Measurements from ENCODE around the gene GNPAT. TPM values are rescaled to one million over a fixed set of nuclear protein-coding genes. Genes with fewer than 3 reads are reported as not detected.

GNPAT gene
- total and polyA plus RNA-seq, 2 of the 4 experiments (the other 2 are of a cell fraction), result 17.2 to 36.0 TPM

- H2BK20ac ChIP-seq (ENCODE audit: low read depth, low read length), result no peak overlapping the region
- DNase-seq (no peak), ATAC-seq (ENCODE audit: low read depth) (no peak)
- no peak overlapping the region for H4K8ac ChIP-seq (ENCODE audit: low read depth in 2 of 2, low read length in 2 of 2)
- no peak overlapping the region for H3K23ac ChIP-seq (ENCODE audit: low read depth, low read length)
- H2AK5ac ChIP-seq (ENCODE audit: low read depth, low read length), result no peak overlapping the region
- H3K4me1 ChIP-seq (ENCODE audit: control insufficient read depth, insufficient read depth, low read length), result no peaks in the 10 kb centered on the region
- no peaks in the 10 kb centered on the region for H3K9me3 ChIP-seq (ENCODE audit: control insufficient read depth, insufficient read depth, low read length)
- H4K5ac ChIP-seq (ENCODE audit: low read depth, low read length), result no peak overlapping the region
- intact Hi-C loops (cut with micrococcal nuclease), result no loop called here
- no peak for TF ChIP-seq SMC3 (IDR thresholded peaks at IDR 0.05; ENCODE audit: low read depth, low read length)
- TF ChIP-seq RCOR1 (IDR thresholded peaks at IDR 0.05; ENCODE audit: insufficient replicate concordance, low read length), result no peak
- TF ChIP-seq BHLHE40 (IDR thresholded peaks at IDR 0.05; ENCODE audit: low read depth, low read length), result no peak
- TF ChIP-seq MAFK (IDR thresholded peaks at IDR 0.05; ENCODE audit: low read depth, low read length), result no peak
- TF ChIP-seq CHD1 (IDR thresholded peaks at IDR 0.05; ENCODE audit: low read depth, low read length), result no peak
- no peak for TF ChIP-seq CEBPB (IDR thresholded peaks at IDR 0.05; ENCODE audit: low read depth, low read length)
- TF ChIP-seq, protein P1, sequence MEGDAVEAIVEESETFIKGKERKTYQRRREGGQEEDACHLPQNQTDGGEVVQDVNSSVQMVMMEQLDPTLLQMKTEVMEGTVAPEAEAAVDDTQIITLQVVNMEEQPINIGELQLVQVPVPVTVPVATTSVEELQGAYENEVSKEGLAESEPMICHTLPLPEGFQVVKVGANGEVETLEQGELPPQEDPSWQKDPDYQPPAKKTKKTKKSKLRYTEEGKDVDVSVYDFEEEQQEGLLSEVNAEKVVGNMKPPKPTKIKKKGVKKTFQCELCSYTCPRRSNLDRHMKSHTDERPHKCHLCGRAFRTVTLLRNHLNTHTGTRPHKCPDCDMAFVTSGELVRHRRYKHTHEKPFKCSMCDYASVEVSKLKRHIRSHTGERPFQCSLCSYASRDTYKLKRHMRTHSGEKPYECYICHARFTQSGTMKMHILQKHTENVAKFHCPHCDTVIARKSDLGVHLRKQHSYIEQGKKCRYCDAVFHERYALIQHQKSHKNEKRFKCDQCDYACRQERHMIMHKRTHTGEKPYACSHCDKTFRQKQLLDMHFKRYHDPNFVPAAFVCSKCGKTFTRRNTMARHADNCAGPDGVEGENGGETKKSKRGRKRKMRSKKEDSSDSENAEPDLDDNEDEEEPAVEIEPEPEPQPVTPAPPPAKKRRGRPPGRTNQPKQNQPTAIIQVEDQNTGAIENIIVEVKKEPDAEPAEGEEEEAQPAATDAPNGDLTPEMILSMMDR (conservative IDR thresholded peaks at IDR 0.05; ENCODE audit: low read depth, low read length), result no peak
- TF ChIP-seq RAD21 (IDR thresholded peaks at IDR 0.05; ENCODE audit: low read length), result no peak
- TF ChIP-seq, protein P2, sequence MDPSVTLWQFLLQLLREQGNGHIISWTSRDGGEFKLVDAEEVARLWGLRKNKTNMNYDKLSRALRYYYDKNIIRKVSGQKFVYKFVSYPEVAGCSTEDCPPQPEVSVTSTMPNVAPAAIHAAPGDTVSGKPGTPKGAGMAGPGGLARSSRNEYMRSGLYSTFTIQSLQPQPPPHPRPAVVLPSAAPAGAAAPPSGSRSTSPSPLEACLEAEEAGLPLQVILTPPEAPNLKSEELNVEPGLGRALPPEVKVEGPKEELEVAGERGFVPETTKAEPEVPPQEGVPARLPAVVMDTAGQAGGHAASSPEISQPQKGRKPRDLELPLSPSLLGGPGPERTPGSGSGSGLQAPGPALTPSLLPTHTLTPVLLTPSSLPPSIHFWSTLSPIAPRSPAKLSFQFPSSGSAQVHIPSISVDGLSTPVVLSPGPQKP (IDR thresholded peaks at IDR 0.05; ENCODE audit: borderline replicate concordance, low read depth, low read length), result no peak
- TF ChIP-seq, protein P3, sequence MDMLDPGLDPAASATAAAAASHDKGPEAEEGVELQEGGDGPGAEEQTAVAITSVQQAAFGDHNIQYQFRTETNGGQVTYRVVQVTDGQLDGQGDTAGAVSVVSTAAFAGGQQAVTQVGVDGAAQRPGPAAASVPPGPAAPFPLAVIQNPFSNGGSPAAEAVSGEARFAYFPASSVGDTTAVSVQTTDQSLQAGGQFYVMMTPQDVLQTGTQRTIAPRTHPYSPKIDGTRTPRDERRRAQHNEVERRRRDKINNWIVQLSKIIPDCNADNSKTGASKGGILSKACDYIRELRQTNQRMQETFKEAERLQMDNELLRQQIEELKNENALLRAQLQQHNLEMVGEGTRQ (IDR thresholded peaks at IDR 0.05; ENCODE audit: low read depth, low read length), result no peak
- no peak for TF ChIP-seq RFX5 (IDR thresholded peaks at IDR 0.05; ENCODE audit: low read depth, low read length)
- TF ChIP-seq MAZ (IDR thresholded peaks at IDR 0.05; ENCODE audit: borderline replicate concordance, low read depth, low read length), result no peak
- no peak for TF ChIP-seq FOS (IDR thresholded peaks at IDR 0.05; ENCODE audit: low read depth, low read length)
- TF ChIP-seq NFE2L2 (IDR thresholded peaks at IDR 0.05; ENCODE audit: low read depth, low read length), result no peak
- TF ChIP-seq POLR2A (IDR thresholded peaks at IDR 0.05; ENCODE audit: low read depth, low read length), result no peak
- no peak for TF ChIP-seq MXI1 (IDR thresholded peaks at IDR 0.05; ENCODE audit: borderline replicate concordance, low read depth, low read length)
- no peak overlapping the region for H3K4me3 ChIP-seq (ENCODE audit: insufficient read depth, low read depth, low read length)
- BruUV-seq (replicated peaks), result no TSS peak
- H3K56ac ChIP-seq (ENCODE audit: extremely low read depth, insufficient read depth, low read length), result no peak overlapping the region
- H3K4me2 ChIP-seq (ENCODE audit: low read depth, low read length), result no peak overlapping the region
- dilution Hi-C loops (cut with HindIII; ENCODE audit: low sequenced_read_pairs, unreplicated experiment), result no loop called here
- H3K4ac ChIP-seq (ENCODE audit: low read depth, low read length), result no peak overlapping the region
- no peak overlapping the region for H3K14ac ChIP-seq (replicated peaks; ENCODE audit: low read depth, low read length)
- 0 out of 2 replicates have a peak, but pooled peaks cover under 1% of the 10 kb centered on the region for H4K20me1 ChIP-seq (ENCODE audit: insufficient read depth, low read length)
- no peak overlapping the region for H4K91ac ChIP-seq (ENCODE audit: insufficient read depth, low read depth, low read length)
- no peaks in the 10 kb centered on the region for H3K27me3 ChIP-seq (ENCODE audit: control insufficient read depth, insufficient read depth, low read length)
- peaks cover under 1 to 7% of the 10 kb centered on the region in 2 experiments; a peak in 2 of 4 replicates for H3K79me1 ChIP-seq (ENCODE audit: low read depth in 1 of 2, low read length in 2 of 2)
- ChIA-PET POLR2A (ENCODE audit: unreplicated experiment) (no interaction called here), CTCF (interaction anchor here (0.7 kb wide), 1 partner anchor 296 kb away, joined by 3 read pairs; no protein-coding TSS in a partner anchor)
- H2BK5ac ChIP-seq (ENCODE audit: low read depth, low read length, poor library complexity, severe bottlenecking), result no peak overlapping the region
- H3K36me3 ChIP-seq (ENCODE audit: control insufficient read depth, insufficient read depth, low read length), result no peaks in the 10 kb centered on the region
- no peak overlapping the region for H2BK15ac ChIP-seq (ENCODE audit: low read depth, low read length)
- no peak overlapping the region for H3K27ac ChIP-seq (ENCODE audit: insufficient read depth, low read length)
- H3K9me1 ChIP-seq (ENCODE audit: insufficient read depth, low read length), result no peaks in the 10 kb centered on the region
- WGBS, 2 experiments (ENCODE audit: extremely low coverage in 2 of 2, insufficient read length in 1 of 2), result no CpG with 5 or more reads among the region's 1 CpG
- H2BK120ac ChIP-seq (ENCODE audit: low read depth, low read length), result no peak overlapping the region
- in situ Hi-C loops (cut with MboI; ENCODE audit: low sequenced_read_pairs), result no loop called here
- H3K9ac ChIP-seq (ENCODE audit: low read depth, low read length), result no peak overlapping the region
- H2AFZ ChIP-seq (replicated peaks; ENCODE audit: low read length, poor library complexity), result no peak overlapping the region
- no peak overlapping the region for H2AK9ac ChIP-seq (replicated peaks; ENCODE audit: low read depth, low read length, poor library complexity)
- no peak overlapping the region for H3K18ac ChIP-seq (ENCODE audit: low read depth, low read length)
These were observed 85.2 kb downstream of the GNPAT start for GRCh38 chr1:231326248-231326647.
